ENCODE measurements around the gene YIF1A.

The YIF1A gene

GRCh38 chr11:66288671-66289547, at the start of gene YIF1A:
Gene YIF1A (minus strand): TSS chr11:66289143. CDS start chr11:66288985, 158 bp downstream.
- DNase-seq (ENCODE audit: low spot score): peak; percentile 98

GRCh38 chr11:66337103-66337899, 48.4 kb upstream of the YIF1A start:
- DNase-seq (ENCODE audit: low spot score): no peak

- DNase-seq (ENCODE audit: low spot score): peak; percentile 73
These were observed 47.5 kb upstream of the YIF1A start, which contains the start of gene RIN1 for GRCh38 chr11:66336234-66337102. Gene RIN1 (minus strand): TSS chr11:66336434. CDS start chr11:66336402, 32 bp downstream.

- DNase-seq (ENCODE audit: low spot score): peak; percentile 12
These were observed 46.7 kb upstream of the YIF1A start for GRCh38 chr11:66335531-66336233.

- DNase-seq (ENCODE audit: low spot score): no peak
These were observed 45.9 kb upstream of the YIF1A start for GRCh38 chr11:66334605-66335442.

GRCh38 chr11:66333896-66334604, 45.1 kb upstream of the YIF1A start:
- DNase-seq (ENCODE audit: low spot score): no peak

GRCh38 chr11:66333220-66333877, 44.4 kb upstream of the YIF1A start:
- DNase-seq (ENCODE audit: low spot score): no peak

- DNase-seq (ENCODE audit: low spot score): no peak
These were observed 43.7 kb upstream of the YIF1A start for GRCh38 chr11:66332371-66333219.

GRCh38 chr11:66331542-66332370, 42.8 kb upstream of the YIF1A start:
- no peak for DNase-seq (ENCODE audit: low spot score)

- DNase-seq (ENCODE audit: low spot score): no peak
These were observed 42.0 kb upstream of the YIF1A start for GRCh38 chr11:66330931-66331330.

GRCh38 chr11:66329165-66329673, 40.3 kb upstream of the YIF1A start:
- DNase-seq (ENCODE audit: low spot score): no peak

- DNase-seq (ENCODE audit: low spot score): peak; percentile 67
These were observed 39.6 kb upstream of the YIF1A start for GRCh38 chr11:66328302-66329144.

GRCh38 chr11:66328031-66328301, 39.0 kb upstream of the YIF1A start:
- no peak for DNase-seq (ENCODE audit: low spot score)

GRCh38 chr11:66327171-66328030, 38.5 kb upstream of the YIF1A start:
- DNase-seq (ENCODE audit: low spot score): no peak

Measured in LoVo (cell line).